Endothelial cell of umbilical vein (primary cell): ENCODE results near the gene FAM50B.

Experiments
- CTCF ChIP-seq, 2 donors: IDR thresholded peaks; 1 replicate in 1 of 2; 2 replicates in 1 of 2; pipeline ENCODE4 v1.5.1; 2011; ENCODE audit warnings: low read length in 2 of 2, mild to moderate bottlenecking in 2 of 2, moderate library complexity in 2 of 2, control low read depth in 1 of 2, inconsistent platforms in 1 of 2, low read depth in 1 of 2; ENCODE audit not compliant: insufficient read depth in 1 of 2; ENCODE audit errors: extremely low read depth in 1 of 2
- MAX ChIP-seq: IDR thresholded peaks from 2 replicates; pipeline ENCODE4 v1.6.1; 2011; ENCODE audit not compliant: insufficient read depth, insufficient read length
- MYC ChIP-seq: IDR thresholded peaks from one replicate; pipeline ENCODE4 v1.6.1; 2011; ENCODE audit warnings: mild to moderate bottlenecking, low read depth, low read length
- POLR2A ChIP-seq: IDR thresholded peaks from 2 replicates; pipeline ENCODE4 v1.6.1; 2012; ENCODE audit warnings: low read depth, mild to moderate bottlenecking, control low read depth, low read length
- POLR2AphosphoS5 ChIP-seq: IDR thresholded peaks from 2 replicates; pipeline ENCODE4 v1.6.1; 2012; ENCODE audit warnings: low read depth, mild to moderate bottlenecking, control low read depth, low read length, moderate library complexity; ENCODE audit not compliant: insufficient read depth

- TF ChIP-seq POLR2AphosphoS5, result no peak
- no peak for TF ChIP-seq CTCF (IDR thresholded peaks at IDR 0.05; ENCODE audit: extremely low read depth in 1 of 2, insufficient read depth in 1 of 2, low read depth in 1 of 2, low read length in 2 of 2)
- TF ChIP-seq MAX, result no peak
- TF ChIP-seq POLR2A, result no peak
- TF ChIP-seq MYC, result no peak
Observed at GRCh38 chr6:3892603-3893002, 43.4 kb downstream of the FAM50B start.
